Endothelial cell of umbilical vein (primary cell): ENCODE results near the gene SIPA1L2.

ENCODE experiments used
- CTCF ChIP-seq, 2 donors: IDR thresholded peaks; 1 replicate in 1 of 2; 2 replicates in 1 of 2; pipeline ENCODE4 v1.5.1; 2011; ENCODE audit warnings: low read length in 2 of 2, mild to moderate bottlenecking in 2 of 2, moderate library complexity in 2 of 2, control low read depth in 1 of 2, inconsistent platforms in 1 of 2, low read depth in 1 of 2; ENCODE audit not compliant: insufficient read depth in 1 of 2; ENCODE audit errors: extremely low read depth in 1 of 2
- MAX ChIP-seq: IDR thresholded peaks from 2 replicates; pipeline ENCODE4 v1.6.1; 2011; ENCODE audit not compliant: insufficient read depth, insufficient read length
- POLR2A ChIP-seq: IDR thresholded peaks from 2 replicates; pipeline ENCODE4 v1.6.1; 2012; ENCODE audit warnings: low read depth, mild to moderate bottlenecking, control low read depth, low read length
- POLR2AphosphoS5 ChIP-seq: IDR thresholded peaks from 2 replicates; pipeline ENCODE4 v1.6.1; 2012; ENCODE audit warnings: low read depth, mild to moderate bottlenecking, control low read depth, low read length, moderate library complexity; ENCODE audit not compliant: insufficient read depth

DNA sequence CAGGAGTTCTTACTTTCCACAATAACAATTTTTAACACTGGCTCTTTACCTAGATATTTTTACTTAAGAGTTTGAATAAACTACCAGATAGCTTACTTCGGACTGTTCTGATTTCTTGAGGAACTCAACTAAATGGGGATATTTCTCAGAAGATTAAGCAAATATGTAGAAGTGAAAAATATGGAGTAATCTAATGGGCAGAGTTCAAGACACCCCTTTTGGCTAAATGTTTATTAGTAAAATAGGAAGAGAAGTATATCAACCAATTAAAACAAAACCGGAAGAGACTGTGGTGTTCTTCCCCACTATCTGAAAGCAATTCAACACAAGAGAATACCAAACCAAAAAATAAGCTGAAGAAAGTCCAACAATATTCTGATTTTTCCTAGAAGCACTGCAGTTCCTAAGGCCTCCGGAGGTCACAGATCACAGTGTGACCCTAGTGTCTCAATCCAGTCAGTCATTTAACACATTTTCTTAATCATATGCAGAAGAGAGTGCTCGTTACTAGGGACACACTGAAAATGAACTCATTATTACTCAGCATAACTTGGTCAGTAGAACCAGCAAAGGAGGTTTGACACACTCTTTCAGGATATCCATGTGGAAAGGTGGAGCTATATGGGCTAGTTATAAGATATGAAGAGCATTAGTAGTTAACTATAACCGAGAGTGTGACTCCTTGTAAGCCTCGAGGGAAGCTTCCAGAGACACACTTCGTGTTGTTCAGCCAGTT lies 5.2 kb downstream of the SIPA1L2 start:
- TF ChIP-seq CTCF (IDR thresholded peaks at IDR 0.05; ENCODE audit: extremely low read depth in 1 of 2, insufficient read depth in 1 of 2, low read depth in 1 of 2, low read length in 2 of 2) = no peak
- TF ChIP-seq MAX = no peak
- no peak for TF ChIP-seq POLR2AphosphoS5
- TF ChIP-seq POLR2A = no peak
